K562 (cell line): ENCODE results near the gene RNF166. TPM values are rescaled to one million over a fixed set of nuclear protein-coding genes. Genes with fewer than 3 reads are reported as not detected.
A peak's percentile ranks its signal among the peaks of the same experiment; 100 is the strongest.

Experiments used
- ATAC-seq: fragments of 200-7000 bp; cut with Tn5 transposase; 3 replicates; pipeline ENCODE4 v1.9.1; 2020; ENCODE audit warnings: moderate library complexity
- BruUV-seq: library from RNA; stranded (reverse); fragments of 400-500 nt; replicated peaks from 2 replicates; lab custom pipeline; 2021; lab: Mats Ljungman, UMichigan
- CTCF ChIA-PET: fragments of 300-600 bp; formaldehyde crosslinking; extraction: SDS; loops from one replicate; lab custom pipeline; 2021; ENCODE audit warnings: low intra/inter-chr PET ratio; lab: Yijun Ruan, JAX
- POLR2A ChIA-PET: fragments of 300-600, 350-650 bp; sonication (Branson Sonifier 250); formaldehyde crosslinking; extraction: SDS; loops from one replicate; lab custom pipeline; 2021; ENCODE audit warnings: antibody characterized with exemption, inconsistent platforms; lab: Yijun Ruan, JAX
- DNase-seq, 4 experiments: peaks; one replicate each; pipeline versions ENCODE4 v3.0.0 to v3.0.0-alpha.2; 2011 to 2018; ENCODE audit warnings: low spot score in 3 of 4, mixed read lengths in 3 of 4; ENCODE audit errors: extremely low read depth in 1 of 4
- FAIRE-seq: peaks from 2 replicates; lab custom pipeline; 2011; peaks lifted over from hg19 to GRCh38; lab: Jason Lieb, UNC
- H2AFZ ChIP-seq: 2 replicates; pipeline ENCODE4 v1.6.0; 2011; ENCODE audit warnings: low read depth, low read length, control low read depth, inconsistent platforms
- H3K27ac ChIP-seq: fragments of 200-600 bp; 3 replicates; pipeline ENCODE4 v1.8.0; 2011; ENCODE audit warnings: low read depth, mild to moderate bottlenecking, control low read depth, inconsistent platforms, low read length, moderate library complexity, mixed read lengths; ENCODE audit errors: extremely low read depth
- H3K27me3 ChIP-seq, 2 experiments: fragments of 300-600 bp in 1 of 2; 2 replicates in 1 of 2; 3 replicates in 1 of 2; pipeline versions ENCODE4 v1.6.0 to v1.8.0; 2011; ENCODE audit warnings: inconsistent platforms in 2 of 2, low read length in 2 of 2, mild to moderate bottlenecking in 1 of 2, mixed read lengths in 1 of 2, moderate library complexity in 1 of 2; ENCODE audit not compliant: control insufficient read depth in 2 of 2, insufficient read depth in 2 of 2
- H3K36me3 ChIP-seq: fragments of 300-600 bp; 3 replicates; pipeline ENCODE4 v1.8.0; 2011; ENCODE audit warnings: mild to moderate bottlenecking, low read length, inconsistent platforms; ENCODE audit not compliant: control insufficient read depth, insufficient read depth
- H3K4me1 ChIP-seq, 2 experiments: fragments of 200-600 bp in 1 of 2; replicated peaks in 1 of 2; 2 replicates in 1 of 2; 3 replicates in 1 of 2; pipeline versions ENCODE4 v1.5.1 to v1.8.0; 2011; ENCODE audit warnings: inconsistent platforms in 2 of 2, low read length in 2 of 2, mild to moderate bottlenecking in 1 of 2, mixed read lengths in 1 of 2, moderate library complexity in 1 of 2; ENCODE audit not compliant: control insufficient read depth in 2 of 2, insufficient read depth in 2 of 2
- H3K4me2 ChIP-seq: 2 replicates; pipeline ENCODE4 v1.6.1; 2011; ENCODE audit warnings: low read length, control low read depth, inconsistent platforms, mixed read lengths; ENCODE audit not compliant: insufficient read depth
- H3K4me3 ChIP-seq: fragments of 200-600 bp; sonication (generic), shearing (Covaris generic); 2 replicates; pipeline ENCODE4 v1.5.1; 2016; ENCODE audit warnings: control low read depth, inconsistent platforms
- H3K79me2 ChIP-seq: fragments of 200-600 bp; 3 replicates; pipeline ENCODE4 v1.8.0; 2011; ENCODE audit warnings: low read length, inconsistent platforms; ENCODE audit not compliant: control insufficient read depth, insufficient read depth
- H3K9ac ChIP-seq, 2 experiments: 2 replicates each; pipeline versions ENCODE4 v1.6.0 to v1.6.1; 2011; ENCODE audit warnings: low read depth in 2 of 2, low read length in 2 of 2, control low read depth in 1 of 2, inconsistent platforms in 1 of 2, mild to moderate bottlenecking in 1 of 2, mixed read lengths in 1 of 2; ENCODE audit not compliant: insufficient read depth in 1 of 2
- H3K9me1 ChIP-seq: one replicate; pipeline ENCODE4 v1.6.0; 2011; ENCODE audit warnings: inconsistent platforms, mild to moderate bottlenecking, low read length, moderate library complexity; ENCODE audit not compliant: control insufficient read depth, insufficient read depth
- H3K9me3 ChIP-seq: replicated peaks from 2 replicates; pipeline ENCODE4 v1.5.1; 2011; ENCODE audit warnings: low read depth, low read length, inconsistent platforms; ENCODE audit not compliant: control insufficient read depth, insufficient read depth
- H4K20me1 ChIP-seq: replicated peaks from 2 replicates; pipeline ENCODE4 v1.6.1; 2011; ENCODE audit warnings: low read length, inconsistent platforms, mixed read lengths; ENCODE audit not compliant: control insufficient read depth, insufficient read depth
- POLR2G ChIP-seq: fragments of 200-400 bp; formaldehyde crosslinking; IDR thresholded peaks from 2 replicates; pipeline ENCODE4 v1.6.1; 2017; ENCODE audit warnings: low read depth, mild to moderate bottlenecking, antibody characterized with exemption, low read length, moderate library complexity
- RBFOX2 ChIP-seq: fragments of 200-400 bp; formaldehyde crosslinking; IDR thresholded peaks from 2 replicates; pipeline ENCODE4 v1.6.1; 2017; ENCODE audit warnings: low read depth, mild to moderate bottlenecking, low read length, moderate library complexity
- WGBS: fragments of 100-300 bp; shearing (Covaris generic); methylation state at CpG from one replicate; pipeline ENCODE4 v1.1.6; 2016; ENCODE audit warnings: low coverage, mixed read lengths; ENCODE audit not compliant: insufficient coverage; ENCODE audit errors: missing lambda C conversion rate; 5-methylcytosine and 5-hydroxymethylcytosine counted together
- in situ Hi-C: fragments of 300-500 bp; cut with MboI; formaldehyde crosslinking; loops from 4 replicates; pipeline ENCODE4 v1.15.0; 2018; ENCODE audit warnings: inconsistent platforms, mixed read lengths
- intact Hi-C: fragments of 100-400 bp; cut with micrococcal nuclease; formaldehyde crosslinking; loops from 2 replicates; pipeline ENCODE4 v1.14.2; 2022
- polyA plus RNA-seq, 8 experiments: library from polyadenylated mRNA; depleted of rRNA in 4 of 8; stranded (reverse) in 5 of 8; unstranded in 3 of 8; fragments of >200 nt; fragmentation: Nextera tagmentation in 2 of 8; fragmentation: Illumina TruSeq in 1 of 8; extraction: Ambion mirVana in 2 of 8; extraction: Trizol in 1 of 8; gene quantifications; 2 replicates each; pipeline versions ENCODE4 v1.2.1 to v1.2.3, GENCODE V29; 2011 to 2014; ENCODE audit warnings: inconsistent platforms in 1 of 8, missing spikeins in 1 of 8
- total RNA-seq, 7 experiments: library from RNA; depleted of rRNA in 6 of 7; stranded (reverse); fragments of >200 nt in 6 of 7; fragmentation: Illumina TruSeq in 2 of 7; extraction: Trizol in 2 of 7; gene quantifications; 2 replicates each; pipeline versions ENCODE4 v1.2.1 to v1.2.3, GENCODE V29; 2011 to 2021; ENCODE audit warnings: low replicate concordance in 1 of 7
- TF ChIP-seq, protein P1 (sequence below): fragments of 450-650 bp; IDR thresholded peaks from 2 replicates; pipeline ENCODE4 v1.6.1; 2018; ENCODE audit warnings: mild to moderate bottlenecking, low read depth; ENCODE audit not compliant: partially characterized antibody
- TF ChIP-seq, protein P2 (sequence below): sonication (generic); formaldehyde crosslinking; IDR thresholded peaks from 2 replicates; pipeline ENCODE4 v1.8.0; 2022; ENCODE audit warnings: mild to moderate bottlenecking, missing genetic modification reagents

RNF166 gene
- total and polyA plus RNA-seq, 9 of the 15 experiments (the other 6 are each of a cell fraction or from before 2014, with no cell fraction given) = 0.56 to 60.3 (median 19.5) TPM

GRCh38 chr16:88723507-88723887 lies 17.3 kb upstream of the RNF166 start:
- ATAC-seq (no peak), DNase-seq (no peak), FAIRE-seq (no peak)
- Histone ChIP-seq H3K27me3 (no peaks in the 10 kb centered on the region), H3K4me1 (peaks cover 0 to 61% of the 10 kb centered on the region in 2 experiments; a peak in 1 of 5 replicates), H3K4me3 (no peak overlapping the region), H3K9me3 (no peaks in the 10 kb centered on the region), H3K27ac (no peak overlapping the region), H4K20me1 (no peaks in the 10 kb centered on the region; the same call in 1 of the 2 replicates), H3K9ac (peak overlapping the region in 1 of 2 experiments; percentile 17; a peak in 1 of 4 replicates), H3K79me2 (no peaks in the 10 kb centered on the region), H3K36me3 (peaks cover 97% of the 10 kb centered on the region; the same call in 2 of the 3 replicates), H3K4me2 (no peak overlapping the region), H3K9me1 (no peaks in the 10 kb centered on the region), H2AFZ (no peak overlapping the region)
- CTCF ChIA-PET = no interaction called here
- POLR2A ChIA-PET = interaction anchor here (0.6 kb wide), 1 partner anchor 13 kb away, joined by 3 read pairs; no protein-coding TSS in a partner anchor
- in situ Hi-C loops = no loop called here
- BruUV-seq = no TSS peak
- 85% methylated on average over 8 of the region's 8 CpGs for WGBS
- TF ChIP-seq, protein P1, sequence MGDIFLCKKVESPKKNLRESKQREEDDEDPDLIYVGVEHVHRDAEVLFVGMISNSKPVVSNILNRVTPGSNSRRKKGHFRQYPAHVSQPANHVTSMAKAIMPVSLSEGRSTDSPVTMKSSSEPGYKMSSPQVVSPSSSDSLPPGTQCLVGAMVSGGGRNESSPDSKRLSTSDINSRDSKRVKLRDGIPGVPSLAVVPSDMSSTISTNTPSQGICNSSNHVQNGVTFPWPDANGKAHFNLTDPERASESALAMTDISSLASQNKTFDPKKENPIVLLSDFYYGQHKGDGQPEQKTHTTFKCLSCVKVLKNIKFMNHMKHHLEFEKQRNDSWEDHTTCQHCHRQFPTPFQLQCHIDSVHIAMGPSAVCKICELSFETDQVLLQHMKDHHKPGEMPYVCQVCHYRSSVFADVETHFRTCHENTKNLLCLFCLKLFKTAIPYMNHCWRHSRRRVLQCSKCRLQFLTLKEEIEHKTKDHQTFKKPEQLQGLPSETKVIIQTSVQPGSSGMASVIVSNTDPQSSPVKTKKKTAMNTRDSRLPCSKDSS = no peak
- 0 out of 2 replicates have a peak, but pooled peaks have one; percentile 16 for TF ChIP-seq RBFOX2
- TF ChIP-seq, protein P2, sequence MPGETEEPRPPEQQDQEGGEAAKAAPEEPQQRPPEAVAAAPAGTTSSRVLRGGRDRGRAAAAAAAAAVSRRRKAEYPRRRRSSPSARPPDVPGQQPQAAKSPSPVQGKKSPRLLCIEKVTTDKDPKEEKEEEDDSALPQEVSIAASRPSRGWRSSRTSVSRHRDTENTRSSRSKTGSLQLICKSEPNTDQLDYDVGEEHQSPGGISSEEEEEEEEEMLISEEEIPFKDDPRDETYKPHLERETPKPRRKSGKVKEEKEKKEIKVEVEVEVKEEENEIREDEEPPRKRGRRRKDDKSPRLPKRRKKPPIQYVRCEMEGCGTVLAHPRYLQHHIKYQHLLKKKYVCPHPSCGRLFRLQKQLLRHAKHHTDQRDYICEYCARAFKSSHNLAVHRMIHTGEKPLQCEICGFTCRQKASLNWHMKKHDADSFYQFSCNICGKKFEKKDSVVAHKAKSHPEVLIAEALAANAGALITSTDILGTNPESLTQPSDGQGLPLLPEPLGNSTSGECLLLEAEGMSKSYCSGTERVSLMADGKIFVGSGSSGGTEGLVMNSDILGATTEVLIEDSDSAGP = no peak
- peak; percentile 55 for TF ChIP-seq POLR2G
- intact Hi-C loops = no loop called here
